Astrocyte (in vitro differentiated cells and primary cell): ENCODE results near the gene HRAS. TPM values are rescaled to one million over a fixed set of nuclear protein-coding genes. Genes with fewer than 3 reads are reported as not detected.

Source experiments
- DNase-seq: peaks from one replicate; pipeline ENCODE4 v3.0.0-alpha.2; 2010; ENCODE audit warnings: low read depth
- FAIRE-seq: peaks from 2 replicates; lab custom pipeline; 2011; peaks lifted over from hg19 to GRCh38; lab: Jason Lieb, UNC
- H2AFZ ChIP-seq: 2 replicates; pipeline ENCODE4 v1.6.0; 2012; ENCODE audit warnings: low read depth, low read length, inconsistent platforms
- H3K27ac ChIP-seq: 2 replicates; pipeline ENCODE4 v1.5.1; 2011; ENCODE audit warnings: low read depth, low read length, inconsistent platforms
- H3K27me3 ChIP-seq: 2 replicates; pipeline ENCODE4 v1.6.0; 2011; ENCODE audit warnings: low read length, inconsistent platforms; ENCODE audit not compliant: insufficient read depth
- H3K36me3 ChIP-seq: 2 replicates; pipeline ENCODE4 v1.5.1; 2011; ENCODE audit warnings: low read length, inconsistent platforms; ENCODE audit not compliant: insufficient read depth
- H3K4me1 ChIP-seq: 2 replicates; pipeline ENCODE4 v1.5.1; 2011; ENCODE audit warnings: low read length, inconsistent platforms; ENCODE audit not compliant: insufficient read depth
- H3K4me2 ChIP-seq: 2 replicates; pipeline ENCODE4 v1.6.0; 2012; ENCODE audit warnings: low read length, inconsistent platforms
- H3K4me3 ChIP-seq: 2 replicates; pipeline ENCODE4 v1.5.1; 2011; ENCODE audit warnings: low read depth, mild to moderate bottlenecking, low read length, inconsistent platforms; ENCODE audit not compliant: insufficient read depth
- H3K79me2 ChIP-seq: 2 replicates; pipeline ENCODE4 v1.6.0; 2012; ENCODE audit warnings: mild to moderate bottlenecking, low read length, inconsistent platforms; ENCODE audit not compliant: insufficient read depth
- H3K9ac ChIP-seq: 2 replicates; pipeline ENCODE4 v1.6.0; 2012; ENCODE audit warnings: mild to moderate bottlenecking, low read length, inconsistent platforms
- H3K9me3 ChIP-seq: 2 replicates; pipeline ENCODE4 v1.5.1; 2012; ENCODE audit warnings: low read depth, mild to moderate bottlenecking, low read length, inconsistent platforms; ENCODE audit not compliant: insufficient read depth
- H4K20me1 ChIP-seq: 2 replicates; pipeline ENCODE4 v1.6.0; 2012; ENCODE audit warnings: low read length, inconsistent platforms; ENCODE audit not compliant: insufficient read depth
- H3K27ac Mint-ChIP-seq: one replicate; pipeline ENCODE4 v1.8.0; 2021; ENCODE audit warnings: mild to moderate bottlenecking, mixed read lengths; ENCODE audit not compliant: unreplicated experiment
- H3K27me3 Mint-ChIP-seq: one replicate; pipeline ENCODE4 v1.8.0; 2021; ENCODE audit warnings: low read depth, mixed read lengths; ENCODE audit not compliant: unreplicated experiment
- H3K36me3 Mint-ChIP-seq: one replicate; pipeline ENCODE4 v1.8.0; 2021; ENCODE audit warnings: low read depth, mixed read lengths; ENCODE audit not compliant: unreplicated experiment
- H3K4me1 Mint-ChIP-seq: one replicate; pipeline ENCODE4 v1.8.0; 2021; ENCODE audit warnings: low read depth, mixed read lengths; ENCODE audit not compliant: unreplicated experiment
- H3K4me3 Mint-ChIP-seq: one replicate; pipeline ENCODE4 v1.8.0; 2021; ENCODE audit warnings: mild to moderate bottlenecking, moderate library complexity, mixed read lengths; ENCODE audit not compliant: unreplicated experiment
- H3K9me3 Mint-ChIP-seq: one replicate; pipeline ENCODE4 v1.8.0; 2021; ENCODE audit warnings: mild to moderate bottlenecking, mixed read lengths; ENCODE audit not compliant: unreplicated experiment
- EZH2 ChIP-seq: IDR thresholded peaks from 2 replicates; pipeline ENCODE4 v1.6.1; 2012; ENCODE audit warnings: mild to moderate bottlenecking, low read length, inconsistent platforms; ENCODE audit not compliant: insufficient read depth
- total RNA-seq: library from RNA; stranded (reverse); gene quantifications from 2 replicates; pipeline ENCODE4 v1.2.1, GENCODE V29; 2021
- TF ChIP-seq, protein P1 (sequence below): IDR thresholded peaks from 2 replicates; pipeline ENCODE4 v1.5.1; 2011; ENCODE audit warnings: low read depth, mild to moderate bottlenecking, inconsistent platforms, low read length, moderate library complexity; ENCODE audit not compliant: insufficient read depth

The HRAS gene
- total RNA-seq, 1 donor from 2014 or later = 84.2 TPM

DNA sequence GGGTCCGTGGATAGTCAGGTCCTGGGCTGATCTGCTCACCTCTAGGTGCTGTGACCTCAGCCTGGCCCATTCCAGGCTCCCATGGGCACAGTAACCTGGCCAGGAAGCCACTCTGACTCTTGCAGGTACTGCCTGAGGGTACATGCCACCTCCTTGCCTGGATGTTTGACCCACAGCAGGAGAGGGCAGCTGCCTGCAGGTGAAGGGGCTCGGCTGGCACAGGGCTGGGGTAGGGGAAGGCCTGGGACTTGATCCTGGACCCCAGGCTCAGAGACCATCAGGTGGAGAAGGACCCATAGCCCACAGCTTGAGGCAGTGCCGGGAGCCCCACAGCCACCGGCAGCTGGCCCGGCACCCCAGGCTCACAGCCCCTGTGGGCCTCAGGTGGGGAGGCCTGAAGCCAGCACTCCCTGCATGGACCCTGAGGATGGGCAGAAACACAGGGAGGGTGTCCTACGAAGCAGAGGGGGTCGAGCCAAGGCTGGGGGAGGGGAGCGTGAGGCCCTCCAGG is 4.7 kb upstream of the HRAS start:
- Histone ChIP-seq H3K4me3 (no peak overlapping the region), H3K4me1 (peaks cover 15% of the 10 kb centered on the region), H3K27ac (no peak overlapping the region), H3K79me2 (no peaks in the 10 kb centered on the region), H2AFZ (no peak overlapping the region), H3K9ac (no peak overlapping the region), H3K9me3 (no peaks in the 10 kb centered on the region), H3K4me2 (no peak overlapping the region), H3K27me3 (no peaks in the 10 kb centered on the region), H3K36me3 (no peaks in the 10 kb centered on the region), H4K20me1 (no peaks in the 10 kb centered on the region)
- no peak for FAIRE-seq
- DNase-seq = no peak
- no peak for TF ChIP-seq EZH2
- TF ChIP-seq, protein P1, sequence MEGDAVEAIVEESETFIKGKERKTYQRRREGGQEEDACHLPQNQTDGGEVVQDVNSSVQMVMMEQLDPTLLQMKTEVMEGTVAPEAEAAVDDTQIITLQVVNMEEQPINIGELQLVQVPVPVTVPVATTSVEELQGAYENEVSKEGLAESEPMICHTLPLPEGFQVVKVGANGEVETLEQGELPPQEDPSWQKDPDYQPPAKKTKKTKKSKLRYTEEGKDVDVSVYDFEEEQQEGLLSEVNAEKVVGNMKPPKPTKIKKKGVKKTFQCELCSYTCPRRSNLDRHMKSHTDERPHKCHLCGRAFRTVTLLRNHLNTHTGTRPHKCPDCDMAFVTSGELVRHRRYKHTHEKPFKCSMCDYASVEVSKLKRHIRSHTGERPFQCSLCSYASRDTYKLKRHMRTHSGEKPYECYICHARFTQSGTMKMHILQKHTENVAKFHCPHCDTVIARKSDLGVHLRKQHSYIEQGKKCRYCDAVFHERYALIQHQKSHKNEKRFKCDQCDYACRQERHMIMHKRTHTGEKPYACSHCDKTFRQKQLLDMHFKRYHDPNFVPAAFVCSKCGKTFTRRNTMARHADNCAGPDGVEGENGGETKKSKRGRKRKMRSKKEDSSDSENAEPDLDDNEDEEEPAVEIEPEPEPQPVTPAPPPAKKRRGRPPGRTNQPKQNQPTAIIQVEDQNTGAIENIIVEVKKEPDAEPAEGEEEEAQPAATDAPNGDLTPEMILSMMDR = no peak
- H3K36me3 Mint-ChIP-seq = peaks cover 2% of the 10 kb centered on the region
- no peaks in the 10 kb centered on the region for H3K9me3 Mint-ChIP-seq
- H3K4me3 Mint-ChIP-seq = no peak overlapping the region
- H3K4me1 Mint-ChIP-seq = peaks cover 4% of the 10 kb centered on the region
- peak overlapping the region; percentile 18 for H3K27ac Mint-ChIP-seq
- H3K27me3 Mint-ChIP-seq = peaks cover 6% of the 10 kb centered on the region

DNA sequence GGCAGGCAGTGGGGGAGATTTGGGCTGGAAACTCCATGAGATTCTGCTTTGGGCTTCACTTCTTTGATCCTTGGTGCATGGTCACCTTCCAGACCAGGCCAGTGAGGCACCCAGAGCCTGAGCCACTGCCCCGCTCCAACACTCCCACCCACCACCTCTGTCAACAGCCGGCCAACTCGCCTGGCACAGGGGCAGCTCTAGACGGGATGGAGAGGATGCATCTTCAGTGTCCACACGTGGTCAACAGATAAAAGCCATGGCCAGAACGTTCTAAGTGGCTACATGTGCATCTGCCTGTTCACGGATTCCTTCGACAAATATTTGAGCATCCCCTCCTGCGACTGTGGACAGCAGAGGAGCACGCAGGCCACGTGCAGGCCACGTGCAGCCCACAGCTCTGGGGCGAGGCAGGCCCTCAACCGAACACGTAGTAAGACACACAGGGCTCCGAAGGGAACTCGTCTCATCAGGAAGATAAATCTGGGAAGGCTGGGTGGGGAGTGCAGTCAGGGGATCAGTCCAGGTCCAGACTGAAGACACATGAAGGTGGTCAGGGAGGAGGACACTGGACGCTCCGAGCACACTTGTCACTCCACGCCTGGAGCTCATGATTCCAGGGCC is 3.2 kb upstream of the HRAS start:
- Histone ChIP-seq H3K9ac (no peak overlapping the region), H4K20me1 (peaks cover 13% of the 10 kb centered on the region), H2AFZ (no peak overlapping the region), H3K4me2 (no peak overlapping the region), H3K36me3 (no peaks in the 10 kb centered on the region), H3K4me1 (peaks cover 26% of the 10 kb centered on the region), H3K4me3 (no peak overlapping the region), H3K27me3 (no peaks in the 10 kb centered on the region), H3K27ac (no peak overlapping the region), H3K9me3 (no peaks in the 10 kb centered on the region), H3K79me2 (peaks cover 14% of the 10 kb centered on the region)
- peaks cover 6% of the 10 kb centered on the region for H3K27me3 Mint-ChIP-seq
- peaks cover 2% of the 10 kb centered on the region for H3K36me3 Mint-ChIP-seq
- peaks cover 4% of the 10 kb centered on the region for H3K4me1 Mint-ChIP-seq
- FAIRE-seq (no peak), DNase-seq (no peak)
- H3K4me3 Mint-ChIP-seq = no peak overlapping the region
- TF ChIP-seq, protein P1 = no peak
- no peak for TF ChIP-seq EZH2
- no peaks in the 10 kb centered on the region for H3K9me3 Mint-ChIP-seq
- no peak overlapping the region for H3K27ac Mint-ChIP-seq
